Naive B cell (primary cell): Measurements from ENCODE around the gene PAK1IP1. TPM values are rescaled to one million over a fixed set of nuclear protein-coding genes. Genes with fewer than 3 reads are reported as not detected.

Experiments
- polyA plus RNA-seq, 6 donors: library from polyadenylated mRNA; unstranded; fragments of 300-500 nt; fragmentation: Illumina TruSeq; gene quantifications; one replicate each; pipeline ENCODE4 v1.2.3, GENCODE V29; 2021; ENCODE audit warnings: low read depth in 6 of 6

Gene PAK1IP1
- polyA plus RNA-seq, 6 donors from 2014 or later: 10.5 to 16.2 (median 12.7) TPM

Other genes with a start within 250 kb of the PAK1IP1 start
- 1 to 10 TPM; 3.7 to 8.9 (median 5.9) TPM for gene GCNT2, start 173.6 kb upstream of the PAK1IP1 start, polyA plus RNA-seq
- 1 to 10 TPM in 2 of 6 donors, under 1 TPM in 1, not detected in 3; 0.96 to 1.6 (median 1.1) TPM for gene C6orf52, start 356 bp upstream of the PAK1IP1 start, polyA plus RNA-seq
- gene TMEM14C, start 28.1 kb downstream of the PAK1IP1 start, polyA plus RNA-seq: 100 to 1,000 TPM in 3 of 6 donors, 10 to 100 TPM in 3; 75.6 to 149 (median 94.7) TPM
- 100 to 1,000 TPM; 165 to 210 (median 186) TPM for gene TMEM14B, start 52.8 kb downstream of the PAK1IP1 start, polyA plus RNA-seq
- gene MAK, start 143.6 kb downstream of the PAK1IP1 start, polyA plus RNA-seq: under 1 TPM in 4 of 6 donors, not detected in 2; 0.07 to 0.16 (median 0.09) TPM
- not detected for gene GCM2, start 187.1 kb downstream of the PAK1IP1 start, polyA plus RNA-seq
- gene SYCP2L, start 192.1 kb downstream of the PAK1IP1 start, polyA plus RNA-seq: not detected